ENCODE results near the gene C1orf56.

DNA sequence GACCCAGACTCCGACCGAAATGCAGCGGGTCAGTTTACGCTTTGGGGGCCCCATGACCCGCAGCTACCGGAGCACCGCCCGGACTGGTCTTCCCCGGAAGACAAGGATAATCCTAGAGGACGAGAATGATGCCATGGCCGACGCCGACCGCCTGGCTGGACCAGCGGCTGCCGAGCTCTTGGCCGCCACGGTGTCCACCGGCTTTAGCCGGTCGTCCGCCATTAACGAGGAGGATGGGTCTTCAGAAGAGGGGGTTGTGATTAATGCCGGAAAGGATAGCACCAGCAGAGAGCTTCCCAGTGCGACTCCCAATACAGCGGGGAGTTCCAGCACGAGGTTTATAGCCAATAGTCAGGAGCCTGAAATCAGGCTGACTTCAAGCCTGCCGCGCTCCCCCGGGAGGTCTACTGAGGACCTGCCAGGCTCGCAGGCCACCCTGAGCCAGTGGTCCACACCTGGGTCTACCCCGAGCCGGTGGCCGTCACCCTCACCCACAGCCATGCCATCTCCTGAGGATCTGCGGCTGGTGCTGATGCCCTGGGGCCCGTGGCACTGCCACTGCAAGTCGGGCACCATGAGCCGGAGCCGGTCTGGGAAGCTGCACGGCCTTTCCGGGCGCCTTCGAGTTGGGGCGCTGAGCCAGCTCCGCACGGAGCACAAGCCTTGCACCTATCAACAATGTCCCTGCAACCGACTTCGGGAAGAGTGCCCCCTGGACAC is 534 bp downstream of the C1orf56 start:
- TF ChIP-seq, protein P1, sequence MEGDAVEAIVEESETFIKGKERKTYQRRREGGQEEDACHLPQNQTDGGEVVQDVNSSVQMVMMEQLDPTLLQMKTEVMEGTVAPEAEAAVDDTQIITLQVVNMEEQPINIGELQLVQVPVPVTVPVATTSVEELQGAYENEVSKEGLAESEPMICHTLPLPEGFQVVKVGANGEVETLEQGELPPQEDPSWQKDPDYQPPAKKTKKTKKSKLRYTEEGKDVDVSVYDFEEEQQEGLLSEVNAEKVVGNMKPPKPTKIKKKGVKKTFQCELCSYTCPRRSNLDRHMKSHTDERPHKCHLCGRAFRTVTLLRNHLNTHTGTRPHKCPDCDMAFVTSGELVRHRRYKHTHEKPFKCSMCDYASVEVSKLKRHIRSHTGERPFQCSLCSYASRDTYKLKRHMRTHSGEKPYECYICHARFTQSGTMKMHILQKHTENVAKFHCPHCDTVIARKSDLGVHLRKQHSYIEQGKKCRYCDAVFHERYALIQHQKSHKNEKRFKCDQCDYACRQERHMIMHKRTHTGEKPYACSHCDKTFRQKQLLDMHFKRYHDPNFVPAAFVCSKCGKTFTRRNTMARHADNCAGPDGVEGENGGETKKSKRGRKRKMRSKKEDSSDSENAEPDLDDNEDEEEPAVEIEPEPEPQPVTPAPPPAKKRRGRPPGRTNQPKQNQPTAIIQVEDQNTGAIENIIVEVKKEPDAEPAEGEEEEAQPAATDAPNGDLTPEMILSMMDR (IDR thresholded peaks at IDR 0.05), result peak in 8 of 12 donors; percentile 30 to 65 (median 50)
- no peak for TF ChIP-seq POLR2A (IDR thresholded peaks at IDR 0.05)

Data from heart left ventricle (tissue), 13 donors.